Natural killer cell (primary cell): ENCODE measurements around the gene STK32C. TPM values are rescaled to one million over a fixed set of nuclear protein-coding genes. Genes with fewer than 3 reads are reported as not detected.
A peak's percentile ranks its signal among the peaks of the same experiment; 100 is the strongest.

ENCODE experiments used
- ATAC-seq, 3 donors: fragments of 150-1000 bp in 2 of 3; fragments of 200-7000 bp in 1 of 3; cut with Tn5 transposase; 1 replicate in 1 of 3; 2 replicates in 2 of 3; pipeline ENCODE4 v1.10.0; 2021; ENCODE audit warnings: mild to moderate bottlenecking in 2 of 3, moderate library complexity in 2 of 3
- DNase-seq, 2 donors: peaks; one replicate each; pipeline versions ENCODE4 v3.0.0 to v3.0.0-alpha.2; 2013 to 2021; ENCODE audit warnings: mixed read lengths in 1 of 2
- H3K27ac ChIP-seq: one replicate; pipeline ENCODE4 v1.5.1; 2013; ENCODE audit warnings: mild to moderate bottlenecking, low read length
- H3K27me3 ChIP-seq: one replicate; pipeline ENCODE4 v1.6.1; 2013; ENCODE audit warnings: low read length; ENCODE audit not compliant: control insufficient read depth, insufficient read depth
- H3K36me3 ChIP-seq: one replicate; pipeline ENCODE4 v1.6.1; 2013; ENCODE audit warnings: low read length; ENCODE audit not compliant: control insufficient read depth, insufficient read depth
- H3K4me1 ChIP-seq: one replicate; pipeline ENCODE4 v1.6.1; 2013; ENCODE audit warnings: low read length; ENCODE audit not compliant: control insufficient read depth, insufficient read depth
- H3K4me3 ChIP-seq: one replicate; pipeline ENCODE4 v1.5.1; 2013; ENCODE audit warnings: low read length
- H3K9me3 ChIP-seq: one replicate; pipeline ENCODE4 v1.6.1; 2013; ENCODE audit warnings: low read length; ENCODE audit not compliant: control insufficient read depth, insufficient read depth
- H3K27ac Mint-ChIP-seq, 2 donors: one replicate each; pipeline ENCODE4 v1.8.0; 2022; ENCODE audit warnings: mild to moderate bottlenecking in 2 of 2, mixed read lengths in 2 of 2, moderate library complexity in 1 of 2
- H3K27me3 Mint-ChIP-seq, 2 donors: one replicate each; pipeline ENCODE4 v1.8.0; 2022; ENCODE audit warnings: low read depth in 2 of 2, mixed read lengths in 2 of 2
- H3K36me3 Mint-ChIP-seq: one replicate; pipeline ENCODE4 v1.8.0; 2022; ENCODE audit warnings: mixed read lengths
- H3K4me1 Mint-ChIP-seq, 2 donors: one replicate each; pipeline ENCODE4 v1.8.0; 2022; ENCODE audit warnings: mixed read lengths in 2 of 2
- H3K4me3 Mint-ChIP-seq: one replicate; pipeline ENCODE4 v1.8.0; 2022; ENCODE audit warnings: mild to moderate bottlenecking, moderate library complexity, mixed read lengths
- H3K9me3 Mint-ChIP-seq, 2 donors: one replicate each; pipeline ENCODE4 v1.8.0; 2022; ENCODE audit warnings: mixed read lengths in 2 of 2
- WGBS: methylation state at CpG from one replicate; pipeline ENCODE4 v1.1.7; 2013; ENCODE audit warnings: missing lambda C conversion rate; ENCODE audit not compliant: insufficient coverage; 5-methylcytosine and 5-hydroxymethylcytosine counted together
- intact Hi-C: fragments of 100-400 bp; cut with micrococcal nuclease; formaldehyde crosslinking; loops from one replicate; pipeline ENCODE4 v1.14.2; 2022
- total RNA-seq, 4 donors: library from RNA; stranded (reverse); fragments of 120-200 nt in 1 of 4; gene quantifications; one replicate each; pipeline versions ENCODE4 v1.2.3 to v1.2.4, GENCODE V29; 2013 to 2022
- TF ChIP-seq, protein P1 (sequence below): fragments of 200-600 bp; IDR thresholded peaks from one replicate; pipeline ENCODE4 v1.8.0; 2022; ENCODE audit warnings: antibody characterized with exemption

Gene STK32C
- total RNA-seq, 3 donors from 2014 or later (not counting 1 experiment from before 2014, with no cell fraction given): 12.7 to 22.1 (median 17.9) TPM

- DNase-seq: no peak
- 96% methylated on average over 17 of the region's 17 CpGs for WGBS
These were observed 47.5 kb upstream of the STK32C start for GRCh38 chr10:132355297-132355696.

GRCh38 chr10:132354356-132355094, 46.8 kb upstream of the STK32C start:
- no peak overlapping the region for H3K27ac Mint-ChIP-seq
- TF ChIP-seq, protein P1, sequence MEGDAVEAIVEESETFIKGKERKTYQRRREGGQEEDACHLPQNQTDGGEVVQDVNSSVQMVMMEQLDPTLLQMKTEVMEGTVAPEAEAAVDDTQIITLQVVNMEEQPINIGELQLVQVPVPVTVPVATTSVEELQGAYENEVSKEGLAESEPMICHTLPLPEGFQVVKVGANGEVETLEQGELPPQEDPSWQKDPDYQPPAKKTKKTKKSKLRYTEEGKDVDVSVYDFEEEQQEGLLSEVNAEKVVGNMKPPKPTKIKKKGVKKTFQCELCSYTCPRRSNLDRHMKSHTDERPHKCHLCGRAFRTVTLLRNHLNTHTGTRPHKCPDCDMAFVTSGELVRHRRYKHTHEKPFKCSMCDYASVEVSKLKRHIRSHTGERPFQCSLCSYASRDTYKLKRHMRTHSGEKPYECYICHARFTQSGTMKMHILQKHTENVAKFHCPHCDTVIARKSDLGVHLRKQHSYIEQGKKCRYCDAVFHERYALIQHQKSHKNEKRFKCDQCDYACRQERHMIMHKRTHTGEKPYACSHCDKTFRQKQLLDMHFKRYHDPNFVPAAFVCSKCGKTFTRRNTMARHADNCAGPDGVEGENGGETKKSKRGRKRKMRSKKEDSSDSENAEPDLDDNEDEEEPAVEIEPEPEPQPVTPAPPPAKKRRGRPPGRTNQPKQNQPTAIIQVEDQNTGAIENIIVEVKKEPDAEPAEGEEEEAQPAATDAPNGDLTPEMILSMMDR: no peak
- Histone ChIP-seq H3K27ac (no peak overlapping the region), H3K4me3 (no peak overlapping the region), H3K4me1 (no peaks in the 10 kb centered on the region), H3K9me3 (no peaks in the 10 kb centered on the region), H3K36me3 (no peaks in the 10 kb centered on the region), H3K27me3 (no peaks in the 10 kb centered on the region)
- ATAC-seq: no peak
- peaks cover 0 to 12% of the 10 kb centered on the region in 2 donors for H3K4me1 Mint-ChIP-seq
- H3K27me3 Mint-ChIP-seq: no peaks in the 10 kb centered on the region
- H3K36me3 Mint-ChIP-seq: no peaks in the 10 kb centered on the region
- H3K4me3 Mint-ChIP-seq: no peak overlapping the region
- intact Hi-C loops: no loop called here
- DNase-seq: no peak
- 91% methylated on average over 32 of the region's 32 CpGs for WGBS
- H3K9me3 Mint-ChIP-seq: no peaks in the 10 kb centered on the region

More at GRCh38 chr10:132355297-132355696, 47.5 kb upstream of the STK32C start:
- no peaks in the 10 kb centered on the region for H3K9me3 Mint-ChIP-seq
- Histone ChIP-seq H3K9me3 (no peaks in the 10 kb centered on the region), H3K27ac (no peak overlapping the region), H3K27me3 (no peaks in the 10 kb centered on the region), H3K4me1 (no peaks in the 10 kb centered on the region), H3K4me3 (no peak overlapping the region), H3K36me3 (no peaks in the 10 kb centered on the region)
- intact Hi-C loops: no loop called here
- H3K27ac Mint-ChIP-seq: no peak overlapping the region
- TF ChIP-seq, protein P1: no peak
- H3K4me3 Mint-ChIP-seq: no peak overlapping the region
- ATAC-seq: no peak
- H3K36me3 Mint-ChIP-seq: no peaks in the 10 kb centered on the region
- peaks cover 0 to 12% of the 10 kb centered on the region in 2 donors for H3K4me1 Mint-ChIP-seq
- H3K27me3 Mint-ChIP-seq: no peaks in the 10 kb centered on the region

DNA sequence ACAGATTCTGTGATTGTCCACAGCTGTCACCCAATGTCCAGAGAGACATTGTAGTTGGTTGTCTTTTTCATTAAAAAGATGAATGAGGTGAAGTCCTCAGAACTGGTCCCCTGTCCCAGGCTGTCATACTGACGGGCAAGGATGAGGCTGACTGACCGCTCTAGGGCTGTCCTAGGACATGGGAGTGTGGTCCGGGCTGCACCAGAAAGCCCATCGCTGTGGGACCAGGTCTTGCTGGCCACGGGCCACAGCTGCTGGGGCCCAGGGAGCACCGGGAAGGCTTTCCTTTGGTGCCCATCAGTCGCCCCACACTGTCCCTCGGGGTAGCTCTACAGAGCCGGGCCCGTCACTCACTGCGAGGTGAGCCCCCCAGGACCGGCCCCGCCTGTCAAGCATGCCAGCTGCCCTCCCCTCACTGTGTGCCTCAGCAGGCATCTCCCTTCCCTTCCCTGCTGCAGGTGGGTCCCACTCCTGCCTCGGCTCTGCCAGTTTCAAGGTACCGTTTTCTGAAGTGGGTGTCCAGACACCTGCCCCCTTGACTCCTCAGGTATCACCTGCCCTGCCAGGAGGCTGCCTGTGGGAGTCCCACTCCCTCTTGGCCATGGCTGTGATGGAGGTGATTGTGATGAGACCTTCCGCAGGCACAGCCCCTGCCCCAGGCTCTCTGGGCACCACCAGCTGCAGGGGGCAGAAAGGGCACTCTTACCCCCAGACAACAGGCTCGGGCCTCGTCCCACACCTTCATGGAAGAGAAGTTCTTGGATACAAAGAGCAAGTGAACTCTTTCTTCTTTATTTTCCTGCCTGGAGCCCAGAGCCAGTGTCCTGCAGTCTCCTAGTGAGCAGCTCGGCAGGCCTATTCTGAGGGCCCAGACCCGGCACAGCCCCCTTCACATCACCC, 46.0 kb upstream of the STK32C start:
- intact Hi-C loops: no loop called here
- H3K36me3 Mint-ChIP-seq: no peaks in the 10 kb centered on the region
- no peaks in the 10 kb centered on the region for H3K27me3 Mint-ChIP-seq
- TF ChIP-seq, protein P1: no peak
- no peak for DNase-seq
- no peaks in the 10 kb centered on the region for H3K9me3 ChIP-seq
- no peak overlapping the region for H3K4me3 ChIP-seq
- H3K27ac Mint-ChIP-seq: peak overlapping the region in 1 of 2 donors; percentile 63
- no peaks in the 10 kb centered on the region for H3K27me3 ChIP-seq
- H3K36me3 ChIP-seq: no peaks in the 10 kb centered on the region
- no peak overlapping the region for H3K27ac ChIP-seq
- no peaks in the 10 kb centered on the region for H3K9me3 Mint-ChIP-seq
- no peaks in the 10 kb centered on the region for H3K4me1 ChIP-seq
- H3K4me1 Mint-ChIP-seq: peaks cover 0 to 12% of the 10 kb centered on the region in 2 donors
- no peak overlapping the region for H3K4me3 Mint-ChIP-seq
- no peak for ATAC-seq
- 94% methylated on average over 20 of the region's 20 CpGs for WGBS
